Epithelial cell of prostate (primary cell): ENCODE results near the gene TMEM120A.
A peak's percentile ranks its signal among the peaks of the same experiment; 100 is the strongest.

Experiments
- DNase-seq: peaks from one replicate; pipeline ENCODE4 v3.0.0-alpha.2; 2011; ENCODE audit warnings: low read depth, low spot score
- H3K27ac ChIP-seq: fragments of 450-650 bp; 2 replicates; pipeline ENCODE4 v1.5.1; 2017; ENCODE audit warnings: mild to moderate bottlenecking

TMEM120A gene

DNA sequence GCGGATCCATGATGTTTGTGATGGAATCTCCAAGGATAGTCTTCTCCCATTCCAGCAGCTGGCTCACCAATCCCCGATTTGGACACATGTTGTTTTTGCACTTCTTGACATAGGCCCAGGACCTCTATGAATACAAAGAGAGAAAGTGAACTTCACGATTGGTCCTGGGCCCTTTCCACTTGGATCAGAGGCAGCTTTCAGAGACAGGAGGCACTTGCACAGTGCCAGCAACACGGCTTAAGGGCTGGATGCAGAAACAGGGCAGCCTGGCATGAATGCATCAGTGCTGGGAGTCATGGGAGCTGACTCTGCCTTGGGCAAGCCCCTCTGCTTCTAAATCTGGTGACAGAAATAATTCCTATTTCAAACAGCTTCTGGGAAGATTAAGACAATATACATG is 2.1 kb upstream of the TMEM120A start:
- no peak for DNase-seq

DNA sequence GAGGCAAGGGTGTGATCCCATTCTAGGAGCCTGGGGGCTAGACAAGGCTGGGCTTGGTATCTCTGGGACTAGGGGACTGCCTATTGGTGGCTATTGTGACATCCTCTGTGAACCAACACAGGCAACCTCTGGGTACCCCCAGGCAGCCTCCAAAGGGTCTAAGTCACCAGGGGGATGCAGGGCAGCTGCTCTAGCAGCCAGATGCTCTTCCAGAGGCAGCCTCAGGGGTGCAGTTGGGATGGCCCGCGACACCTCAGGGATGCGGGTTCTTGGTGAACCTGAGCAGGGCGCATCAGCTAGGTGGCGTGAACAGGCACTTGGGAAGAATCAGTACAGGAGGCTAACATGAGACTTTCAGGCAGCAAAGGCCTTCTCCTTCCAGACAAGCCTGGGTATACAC is 1.6 kb upstream of the TMEM120A start:
- DNase-seq: no peak
- H3K27ac ChIP-seq: no peak overlapping the region

More for the DNA sequence above, 2.1 kb upstream of the TMEM120A start:
- no peak overlapping the region for H3K27ac ChIP-seq

DNA sequence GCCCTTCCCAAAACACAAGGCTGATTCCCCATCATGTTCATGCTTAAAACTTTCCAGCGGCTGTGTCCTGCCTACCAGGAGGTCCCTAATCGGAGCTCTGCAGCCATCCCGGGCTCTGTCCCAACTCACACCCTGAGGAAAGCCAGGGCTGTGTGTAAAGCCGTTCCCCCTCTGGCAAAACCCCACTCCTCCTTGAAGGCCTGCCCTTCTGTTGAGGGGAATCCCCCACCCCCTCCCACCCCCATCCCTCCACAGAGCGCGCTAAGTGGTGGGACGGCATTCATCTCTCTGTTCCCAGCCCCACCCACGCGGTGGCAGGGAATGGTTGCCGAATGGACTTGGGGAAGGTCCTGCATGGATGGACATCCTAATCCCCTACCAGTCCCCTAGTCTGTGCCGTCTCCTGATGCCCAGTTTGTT is 667 bp upstream of the TMEM120A start:
- no peak for DNase-seq
- no peak overlapping the region for H3K27ac ChIP-seq

DNA sequence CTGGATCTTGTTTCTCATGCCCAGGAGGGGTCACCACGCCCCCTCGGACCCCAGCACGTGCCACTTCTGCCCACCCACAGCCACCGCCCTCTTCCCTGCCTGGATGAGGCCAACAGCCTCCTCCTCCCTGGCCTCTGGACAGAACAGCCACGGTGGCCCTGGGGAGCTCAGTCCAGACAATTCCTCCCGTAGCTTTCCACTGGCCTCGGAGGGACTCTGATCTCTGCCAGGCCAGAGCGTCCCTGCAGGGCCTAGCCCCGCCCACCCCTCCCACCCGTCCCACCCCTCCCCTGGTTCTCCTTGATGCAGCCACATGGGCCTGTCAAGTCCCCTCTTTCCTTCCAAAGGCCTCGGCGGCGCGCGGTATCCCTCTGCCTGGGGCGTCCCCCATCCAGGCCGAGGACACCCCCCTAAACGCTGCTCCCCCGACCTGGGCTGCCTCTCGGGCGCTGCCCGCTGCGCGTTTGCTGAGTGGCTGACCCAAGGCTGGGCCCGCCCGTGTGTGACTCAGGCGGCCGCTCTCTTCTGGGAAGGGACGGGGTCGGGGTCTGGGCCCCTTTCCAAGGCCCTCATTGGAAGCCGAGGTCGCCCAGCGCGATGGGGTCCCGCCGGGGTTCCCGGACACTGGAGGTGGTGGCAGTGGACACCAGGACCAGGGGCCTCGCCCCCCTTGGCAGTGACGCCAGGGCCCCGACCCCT is 557 bp downstream of the TMEM120A start:
- peak overlapping the region; percentile 4 for H3K27ac ChIP-seq
- no peak for DNase-seq

DNA sequence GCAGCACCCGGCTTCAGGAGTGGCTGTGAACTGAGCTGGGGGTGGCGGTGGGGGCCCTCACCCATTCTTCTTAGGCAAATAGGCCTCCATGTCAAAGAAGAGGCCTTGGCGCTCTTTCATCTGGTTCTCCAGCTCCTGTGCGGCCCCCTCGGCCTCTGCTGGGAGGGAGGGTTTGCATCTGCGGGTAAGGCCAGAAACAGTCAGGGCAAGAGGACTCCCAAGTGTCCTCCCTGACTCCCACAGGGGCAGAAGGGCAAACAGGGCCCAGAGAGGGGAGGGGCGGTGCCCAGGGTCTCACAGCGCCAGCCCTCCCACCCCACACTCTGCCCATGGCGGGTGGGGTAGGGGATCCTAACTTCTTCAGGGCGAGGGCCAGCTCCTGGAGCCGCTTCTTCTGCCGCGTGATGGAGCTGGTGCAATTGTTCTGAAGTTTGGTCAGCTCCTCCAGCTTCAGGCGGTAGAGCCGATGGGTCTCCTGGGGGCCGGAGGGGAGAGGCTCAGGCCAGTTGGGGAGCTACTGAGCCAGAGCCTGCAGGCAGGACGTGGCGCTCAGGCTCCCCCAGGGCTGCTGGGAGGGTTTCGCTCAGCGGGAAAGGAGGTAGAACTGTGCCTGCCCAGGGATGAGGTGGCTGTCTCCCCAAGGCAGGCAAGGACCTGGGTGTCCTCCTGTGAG is 2.2 kb downstream of the TMEM120A start:
- H3K27ac ChIP-seq: no peak overlapping the region
- no peak for DNase-seq

DNA sequence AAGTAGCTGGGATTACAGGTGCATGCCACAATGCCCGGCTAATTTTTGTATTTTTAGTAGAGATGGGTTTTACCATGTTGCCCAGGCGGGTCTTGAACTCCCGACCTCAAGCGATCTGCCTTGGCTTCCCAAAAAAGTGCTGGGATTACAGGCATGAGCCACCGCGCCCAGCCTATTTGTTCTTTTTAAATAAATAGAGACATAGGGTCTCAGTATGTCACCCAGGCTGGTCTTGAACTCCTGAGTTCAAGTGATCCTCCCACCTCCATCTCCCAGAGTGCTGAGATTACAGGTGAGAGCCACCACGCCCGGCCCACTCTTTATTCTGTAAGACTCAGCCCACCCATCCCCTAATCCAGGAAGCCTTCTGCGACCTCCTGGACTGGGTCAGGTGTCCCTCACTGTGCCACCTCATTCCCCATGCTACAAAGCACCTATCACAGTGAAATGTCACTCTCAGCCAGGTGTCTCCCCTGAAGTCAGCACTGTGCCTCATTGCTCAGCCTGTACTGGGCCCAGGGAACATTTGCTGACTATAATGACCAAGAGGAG is 2.8 kb downstream of the TMEM120A start:
- no peak for DNase-seq
- H3K27ac ChIP-seq: no peak overlapping the region

DNA sequence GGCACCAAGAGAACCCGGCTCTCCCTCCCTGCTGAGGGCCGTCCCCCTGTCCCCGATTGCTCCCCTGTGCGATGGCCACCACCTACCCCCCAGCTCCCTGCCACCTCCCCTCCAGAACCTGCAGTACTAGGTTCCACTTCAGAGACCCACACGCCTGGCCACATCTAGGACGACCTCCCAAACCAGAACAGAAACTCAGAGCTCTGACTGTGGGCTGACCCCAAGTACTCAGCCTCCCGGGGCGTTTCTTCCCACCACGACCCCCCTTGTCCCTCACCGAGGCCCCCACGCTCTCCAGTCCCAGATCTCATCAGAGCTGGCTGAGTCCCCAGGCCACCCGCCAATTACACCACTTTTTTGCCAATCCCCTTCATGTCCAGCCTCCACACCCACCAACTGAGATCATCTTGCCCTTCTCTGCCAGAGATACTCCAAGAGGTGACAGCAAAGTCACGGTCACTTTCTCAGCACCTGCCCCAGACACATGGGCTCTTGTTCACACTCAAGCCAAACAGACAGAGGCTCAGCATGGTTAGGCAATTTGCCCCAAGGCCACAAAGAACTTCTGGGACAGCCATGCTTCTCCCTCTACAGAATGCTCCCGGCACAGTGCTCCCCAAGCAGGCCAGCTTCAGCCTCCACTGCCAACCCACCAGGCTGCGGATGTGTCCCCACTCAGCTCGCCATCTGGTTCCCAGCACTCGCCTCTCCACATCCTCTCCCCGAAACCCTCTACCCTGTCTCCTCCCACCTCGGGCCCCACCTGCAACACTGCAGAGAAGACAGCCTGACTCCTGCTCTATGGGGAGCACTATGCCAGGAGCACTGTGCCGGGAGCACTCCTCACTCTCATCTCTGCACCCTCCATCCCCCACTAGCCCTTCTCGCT is 4.7 kb downstream of the TMEM120A start:
- H3K27ac ChIP-seq: no peak overlapping the region
- no peak for DNase-seq

DNA sequence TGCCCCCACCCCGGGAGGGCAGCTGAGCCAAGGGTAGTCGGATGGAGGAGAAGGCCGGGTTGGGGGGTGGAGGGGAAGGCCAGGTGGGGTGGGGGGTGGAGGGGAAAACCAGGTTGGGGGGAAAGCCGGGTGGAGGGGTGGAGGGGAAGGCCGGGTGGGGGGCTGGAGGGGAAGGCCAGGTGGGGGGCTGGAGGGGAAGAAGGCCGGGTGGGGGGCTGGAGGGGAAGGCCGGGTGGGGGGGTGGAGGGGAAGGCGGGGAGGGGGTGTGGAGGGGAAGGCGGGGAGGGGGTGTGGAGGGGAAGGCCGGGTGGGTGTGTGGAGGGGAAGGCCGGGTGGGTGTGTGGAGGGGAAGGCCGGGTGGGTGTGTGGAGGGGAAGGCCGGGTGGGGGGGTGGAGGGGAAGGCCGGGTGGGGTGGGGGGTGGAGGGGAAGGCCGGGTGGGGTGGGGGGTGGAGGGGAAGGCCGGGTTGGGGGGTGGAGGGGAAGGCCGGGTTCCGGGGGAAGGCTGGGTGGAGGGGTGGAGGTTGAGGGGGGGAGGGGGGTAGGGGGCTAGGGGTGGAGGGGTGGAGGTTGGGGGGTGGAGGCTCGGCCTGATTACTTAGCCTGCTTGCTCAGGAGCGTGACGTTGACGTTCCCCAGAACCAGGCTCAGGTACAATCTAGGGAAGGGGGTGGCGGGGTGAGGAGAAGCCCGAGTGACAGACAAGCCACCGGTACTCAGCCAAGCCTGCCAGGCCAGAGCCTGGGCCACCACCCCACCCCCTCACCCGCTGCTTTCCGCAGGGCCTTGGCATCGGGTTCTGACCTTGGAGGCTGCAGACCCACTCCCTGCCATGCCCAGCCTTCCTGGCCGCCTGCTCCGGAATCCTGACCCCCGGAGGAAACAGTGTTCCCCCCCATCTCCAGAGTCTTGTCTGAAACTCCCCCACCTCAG is 5.6 kb downstream of the TMEM120A start:
- no peak overlapping the region for H3K27ac ChIP-seq
- no peak for DNase-seq

DNA sequence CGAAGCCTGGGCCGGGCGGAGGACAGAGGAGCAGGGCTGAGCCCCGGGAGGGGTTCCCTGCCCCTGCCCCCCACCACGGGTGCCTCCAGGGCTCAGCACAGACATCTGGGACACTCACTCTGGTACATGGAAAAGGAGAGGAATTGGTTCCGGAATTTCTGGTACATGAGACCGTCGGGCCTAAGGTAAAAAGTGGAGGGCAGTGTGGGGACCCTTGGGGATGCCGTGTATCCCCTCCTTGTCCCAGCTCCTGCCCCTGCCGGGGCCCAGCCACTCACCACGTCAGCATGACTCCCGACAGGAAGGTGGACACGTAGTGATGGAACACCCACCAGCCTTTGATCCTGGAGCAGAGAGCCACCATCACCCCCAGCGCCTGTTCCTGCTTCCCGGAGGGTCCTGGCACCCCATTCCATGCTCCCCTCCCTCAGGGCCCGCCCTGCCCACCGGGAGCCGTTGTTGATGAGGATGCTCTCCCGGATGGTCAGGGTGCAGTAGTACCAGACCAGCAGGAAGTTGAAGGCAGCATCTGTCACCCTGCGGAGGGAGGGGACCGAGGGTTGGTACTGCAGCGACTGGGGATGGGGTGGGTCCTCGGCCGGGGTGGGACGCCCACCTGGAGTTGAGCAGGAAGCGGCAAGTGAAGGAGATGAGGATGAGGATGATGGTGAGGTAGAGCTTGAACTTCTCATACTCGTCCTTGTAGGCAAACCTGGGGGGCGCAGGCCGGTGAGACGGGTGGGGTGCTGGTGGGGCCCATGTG is 6.4 kb downstream of the TMEM120A start:
- no peak for DNase-seq
- no peak overlapping the region for H3K27ac ChIP-seq

DNA sequence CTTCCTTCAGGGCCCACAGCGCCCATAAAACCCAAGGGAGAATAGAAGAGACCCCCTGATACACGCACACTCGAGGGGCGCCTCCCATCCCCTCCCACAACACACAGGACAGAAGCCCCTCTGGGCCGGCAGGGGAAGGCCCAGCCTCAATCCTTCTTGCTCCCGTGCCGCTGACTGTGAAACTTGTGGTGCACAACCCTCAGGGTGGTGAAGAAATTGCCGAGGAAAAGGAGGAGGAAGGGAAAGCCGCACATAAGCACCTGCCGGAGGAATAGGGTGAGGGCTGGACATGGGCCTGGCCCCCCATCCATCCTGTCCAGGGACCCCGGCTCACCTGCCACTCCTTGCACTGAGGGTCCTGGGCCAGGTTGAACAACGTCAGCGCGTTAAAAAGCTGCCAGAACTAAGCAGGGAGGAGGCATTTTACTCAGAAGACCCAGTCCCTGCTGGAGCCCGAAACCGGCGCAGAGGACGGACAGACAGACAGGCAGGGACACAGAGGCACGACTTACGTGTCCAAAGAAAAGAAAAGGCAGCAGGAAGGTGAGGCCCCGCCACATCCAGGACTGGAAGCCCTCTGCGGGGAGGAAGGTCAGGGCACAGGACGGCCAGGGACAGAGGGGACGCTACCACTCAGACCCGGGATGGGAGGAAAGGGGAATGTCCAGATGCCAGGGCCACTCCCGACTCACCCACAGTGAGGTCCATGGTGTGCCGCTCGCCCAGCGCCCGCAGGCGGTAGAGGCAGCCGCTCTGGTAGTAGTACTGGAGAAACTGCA is 7.2 kb downstream of the TMEM120A start:
- H3K27ac ChIP-seq: no peak overlapping the region
- no peak for DNase-seq

DNA sequence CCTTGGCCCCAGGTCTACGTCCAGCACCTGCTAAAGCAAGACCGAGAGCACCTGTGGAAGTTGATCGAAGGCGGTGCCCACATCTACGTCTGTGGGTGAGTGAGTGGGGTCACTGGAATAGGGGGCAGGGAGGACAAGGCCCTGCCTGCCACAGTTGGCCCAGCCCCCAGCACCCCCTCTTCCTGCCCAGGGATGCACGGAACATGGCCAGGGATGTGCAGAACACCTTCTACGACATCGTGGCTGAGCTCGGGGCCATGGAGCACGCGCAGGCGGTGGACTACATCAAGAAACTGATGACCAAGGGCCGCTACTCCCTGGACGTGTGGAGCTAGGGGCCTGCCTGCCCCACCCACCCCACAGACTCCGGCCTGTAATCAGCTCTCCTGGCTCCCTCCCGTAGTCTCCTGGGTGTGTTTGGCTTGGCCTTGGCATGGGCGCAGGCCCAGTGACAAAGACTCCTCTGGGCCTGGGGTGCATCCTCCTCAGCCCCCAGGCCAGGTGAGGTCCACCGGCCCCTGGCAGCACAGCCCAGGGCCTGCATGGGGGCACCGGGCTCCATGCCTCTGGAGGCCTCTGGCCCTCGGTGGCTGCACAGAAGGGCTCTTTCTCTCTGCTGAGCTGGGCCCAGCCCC is 8.1 kb downstream of the TMEM120A start:
- DNase-seq: no peak
- H3K27ac ChIP-seq: no peak overlapping the region

DNA sequence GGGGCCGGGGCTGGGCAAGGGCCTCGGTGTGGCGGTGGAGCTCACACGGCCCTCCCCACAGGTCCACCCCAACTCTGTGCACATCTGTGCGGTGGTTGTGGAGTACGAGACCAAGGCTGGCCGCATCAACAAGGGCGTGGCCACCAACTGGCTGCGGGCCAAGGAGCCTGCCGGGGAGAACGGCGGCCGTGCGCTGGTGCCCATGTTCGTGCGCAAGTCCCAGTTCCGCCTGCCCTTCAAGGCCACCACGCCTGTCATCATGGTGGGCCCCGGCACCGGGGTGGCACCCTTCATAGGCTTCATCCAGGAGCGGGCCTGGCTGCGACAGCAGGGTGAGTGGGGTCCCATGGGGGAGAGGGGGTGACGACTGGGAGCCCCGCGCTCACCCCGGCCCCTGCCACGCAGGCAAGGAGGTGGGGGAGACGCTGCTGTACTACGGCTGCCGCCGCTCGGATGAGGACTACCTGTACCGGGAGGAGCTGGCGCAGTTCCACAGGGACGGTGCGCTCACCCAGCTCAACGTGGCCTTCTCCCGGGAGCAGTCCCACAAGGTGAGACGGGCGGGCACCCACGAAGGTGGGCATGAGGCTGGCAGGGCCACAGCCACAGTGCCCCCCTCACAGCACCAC is 8.8 kb downstream of the TMEM120A start:
- DNase-seq: no peak
- H3K27ac ChIP-seq: no peak overlapping the region

DNA sequence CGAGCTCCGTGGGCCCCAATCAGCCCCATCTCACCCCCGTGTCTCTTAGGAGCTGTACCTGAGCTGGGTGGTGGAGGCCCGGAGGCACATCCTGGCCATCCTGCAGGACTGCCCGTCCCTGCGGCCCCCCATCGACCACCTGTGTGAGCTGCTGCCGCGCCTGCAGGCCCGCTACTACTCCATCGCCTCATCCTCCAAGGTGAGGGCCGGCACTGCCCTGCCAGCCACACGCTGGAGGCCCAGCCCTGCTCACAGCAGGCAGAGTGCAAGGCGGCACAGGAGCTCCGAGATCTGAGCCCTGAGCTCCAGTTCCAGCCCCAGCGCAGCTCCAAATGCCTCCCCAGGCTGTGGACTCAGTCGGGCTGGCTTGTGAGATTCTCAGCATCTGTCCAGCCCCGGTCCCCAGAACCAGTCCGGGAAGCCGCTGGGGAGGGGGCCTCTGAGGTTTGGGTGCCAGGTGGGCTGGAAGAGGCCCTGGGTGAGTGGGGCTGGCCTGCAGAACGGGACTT is 9.3 kb downstream of the TMEM120A start:
- H3K27ac ChIP-seq: no peak overlapping the region
- DNase-seq: no peak

DNA sequence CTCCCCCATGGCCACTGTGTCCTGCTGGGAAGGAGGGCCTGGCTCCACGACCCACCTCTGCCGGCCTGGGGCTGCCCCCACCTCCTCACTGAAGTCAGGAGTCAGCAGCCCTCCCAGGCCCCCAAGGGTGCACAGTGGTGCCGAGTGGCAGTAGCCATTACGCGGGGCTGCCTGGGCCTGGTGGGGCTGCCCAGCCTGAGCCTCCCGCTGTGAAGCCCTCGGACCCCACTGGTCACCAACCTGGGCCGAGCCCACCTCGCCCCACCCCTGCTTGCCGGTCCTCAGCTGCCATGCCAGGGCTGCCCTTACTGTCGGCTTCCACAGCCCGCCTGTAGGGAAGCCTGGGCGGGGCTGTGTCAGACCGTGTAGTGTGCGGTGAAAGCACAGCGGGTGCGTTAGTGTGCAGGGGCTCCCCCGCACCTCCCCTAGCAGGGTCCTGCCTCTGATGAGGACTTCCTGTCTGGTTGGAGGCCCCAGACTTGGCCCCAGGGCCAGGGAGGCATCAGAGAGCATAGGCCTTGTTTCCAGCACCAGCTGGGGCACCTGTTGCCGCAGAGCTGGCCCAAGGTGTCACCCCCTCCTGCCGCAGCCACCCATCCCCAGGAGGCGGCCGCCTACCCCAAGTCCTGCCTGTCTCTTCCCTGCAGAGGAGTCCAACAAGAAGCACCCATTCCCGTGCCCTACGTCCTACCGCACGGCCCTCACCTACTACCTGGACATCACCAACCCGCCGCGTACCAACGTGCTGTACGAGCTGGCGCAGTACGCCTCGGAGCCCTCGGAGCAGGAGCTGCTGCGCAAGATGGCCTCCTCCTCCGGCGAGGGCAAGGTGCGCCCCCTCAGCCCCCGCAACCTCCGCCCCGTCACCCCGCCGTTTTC is 10.0 kb downstream of the TMEM120A start:
- H3K27ac ChIP-seq: no peak overlapping the region

DNA sequence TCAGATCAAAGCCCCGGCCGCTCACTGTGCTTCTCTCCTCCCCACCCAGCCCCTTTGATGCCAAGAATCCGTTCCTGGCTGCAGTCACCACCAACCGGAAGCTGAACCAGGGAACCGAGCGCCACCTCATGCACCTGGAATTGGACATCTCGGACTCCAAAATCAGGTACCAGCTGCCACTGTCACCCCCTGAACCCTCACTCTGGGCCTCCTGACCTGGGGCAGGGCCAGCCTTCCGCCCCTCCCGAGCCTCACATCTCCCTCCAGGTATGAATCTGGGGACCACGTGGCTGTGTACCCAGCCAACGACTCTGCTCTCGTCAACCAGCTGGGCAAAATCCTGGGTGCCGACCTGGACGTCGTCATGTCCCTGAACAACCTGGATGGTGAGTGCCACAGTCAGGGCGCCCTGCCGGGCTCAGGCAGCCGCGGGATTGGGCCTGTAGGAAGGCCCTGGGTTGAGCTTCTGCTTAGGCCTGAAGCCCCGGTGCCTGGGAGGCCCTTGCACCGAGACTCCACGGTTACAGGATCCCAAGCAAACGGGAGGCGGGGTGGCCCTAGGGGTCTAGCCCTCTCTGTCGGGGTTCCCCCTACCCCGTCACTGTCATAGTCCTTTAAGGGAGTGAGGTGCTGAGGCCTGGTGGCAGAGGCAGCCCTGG is 10.8 kb downstream of the TMEM120A start:
- no peak for DNase-seq
- H3K27ac ChIP-seq: no peak overlapping the region

More for the DNA sequence above, 10.0 kb downstream of the TMEM120A start:
- DNase-seq: no peak
